GM10248 (cell line): Measurements from ENCODE around the gene CYP2E1.
"Not testable (repeated sequence)": the region's sequence is repeated elsewhere in the genome, so short reads cannot be mapped to it uniquely, and the experiment has no call there.

ENCODE experiments used
- CTCF ChIA-PET: fragments of 300-600 bp; sonication (Branson Sonifier 250); formaldehyde crosslinking; extraction: SDS; loops from one replicate; lab custom pipeline; 2021; ENCODE audit warnings: antibody characterized with exemption; lab: Yijun Ruan, JAX
- POLR2A ChIA-PET: fragments of 350-650 bp; sonication (Branson Sonifier 250); formaldehyde crosslinking; extraction: SDS; loops from one replicate; lab custom pipeline; 2020; ENCODE audit warnings: antibody characterized with exemption; lab: Yijun Ruan, JAX
- DNase-seq: peaks from one replicate; pipeline ENCODE4 v3.0.0; 2012; ENCODE audit errors: extremely low spot score
- TF ChIP-seq, protein P1 (sequence below): IDR thresholded peaks from 2 replicates; pipeline ENCODE4 v1.5.1; 2012; ENCODE audit warnings: mild to moderate bottlenecking, low read depth; ENCODE audit errors: extremely low read depth, missing control alignments, control extremely low read depth

CYP2E1 gene

DNA sequence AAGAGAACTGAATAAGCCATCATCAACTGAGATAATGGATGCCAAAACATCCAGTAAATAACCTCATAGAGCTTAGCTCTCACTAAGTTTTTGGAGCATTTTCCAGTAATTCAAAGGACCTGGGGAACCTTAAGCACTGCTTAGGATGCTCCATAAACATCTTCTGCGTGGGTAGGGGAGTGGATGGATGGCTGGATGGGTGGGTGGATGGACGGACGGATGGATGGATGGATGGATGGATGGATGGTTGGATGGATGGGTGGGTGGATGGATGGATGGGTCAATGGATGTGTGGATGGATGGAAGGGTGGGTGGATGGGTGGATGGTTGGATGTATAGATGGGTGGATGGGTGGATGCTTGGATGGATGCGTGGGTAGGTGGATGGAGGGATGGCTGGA is 9.0 kb downstream of the CYP2E1 start:
- POLR2A ChIA-PET = no interaction called here
- CTCF ChIA-PET = no interaction called here
- TF ChIP-seq, protein P1, sequence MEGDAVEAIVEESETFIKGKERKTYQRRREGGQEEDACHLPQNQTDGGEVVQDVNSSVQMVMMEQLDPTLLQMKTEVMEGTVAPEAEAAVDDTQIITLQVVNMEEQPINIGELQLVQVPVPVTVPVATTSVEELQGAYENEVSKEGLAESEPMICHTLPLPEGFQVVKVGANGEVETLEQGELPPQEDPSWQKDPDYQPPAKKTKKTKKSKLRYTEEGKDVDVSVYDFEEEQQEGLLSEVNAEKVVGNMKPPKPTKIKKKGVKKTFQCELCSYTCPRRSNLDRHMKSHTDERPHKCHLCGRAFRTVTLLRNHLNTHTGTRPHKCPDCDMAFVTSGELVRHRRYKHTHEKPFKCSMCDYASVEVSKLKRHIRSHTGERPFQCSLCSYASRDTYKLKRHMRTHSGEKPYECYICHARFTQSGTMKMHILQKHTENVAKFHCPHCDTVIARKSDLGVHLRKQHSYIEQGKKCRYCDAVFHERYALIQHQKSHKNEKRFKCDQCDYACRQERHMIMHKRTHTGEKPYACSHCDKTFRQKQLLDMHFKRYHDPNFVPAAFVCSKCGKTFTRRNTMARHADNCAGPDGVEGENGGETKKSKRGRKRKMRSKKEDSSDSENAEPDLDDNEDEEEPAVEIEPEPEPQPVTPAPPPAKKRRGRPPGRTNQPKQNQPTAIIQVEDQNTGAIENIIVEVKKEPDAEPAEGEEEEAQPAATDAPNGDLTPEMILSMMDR = no peak
- no peak for DNase-seq

DNA sequence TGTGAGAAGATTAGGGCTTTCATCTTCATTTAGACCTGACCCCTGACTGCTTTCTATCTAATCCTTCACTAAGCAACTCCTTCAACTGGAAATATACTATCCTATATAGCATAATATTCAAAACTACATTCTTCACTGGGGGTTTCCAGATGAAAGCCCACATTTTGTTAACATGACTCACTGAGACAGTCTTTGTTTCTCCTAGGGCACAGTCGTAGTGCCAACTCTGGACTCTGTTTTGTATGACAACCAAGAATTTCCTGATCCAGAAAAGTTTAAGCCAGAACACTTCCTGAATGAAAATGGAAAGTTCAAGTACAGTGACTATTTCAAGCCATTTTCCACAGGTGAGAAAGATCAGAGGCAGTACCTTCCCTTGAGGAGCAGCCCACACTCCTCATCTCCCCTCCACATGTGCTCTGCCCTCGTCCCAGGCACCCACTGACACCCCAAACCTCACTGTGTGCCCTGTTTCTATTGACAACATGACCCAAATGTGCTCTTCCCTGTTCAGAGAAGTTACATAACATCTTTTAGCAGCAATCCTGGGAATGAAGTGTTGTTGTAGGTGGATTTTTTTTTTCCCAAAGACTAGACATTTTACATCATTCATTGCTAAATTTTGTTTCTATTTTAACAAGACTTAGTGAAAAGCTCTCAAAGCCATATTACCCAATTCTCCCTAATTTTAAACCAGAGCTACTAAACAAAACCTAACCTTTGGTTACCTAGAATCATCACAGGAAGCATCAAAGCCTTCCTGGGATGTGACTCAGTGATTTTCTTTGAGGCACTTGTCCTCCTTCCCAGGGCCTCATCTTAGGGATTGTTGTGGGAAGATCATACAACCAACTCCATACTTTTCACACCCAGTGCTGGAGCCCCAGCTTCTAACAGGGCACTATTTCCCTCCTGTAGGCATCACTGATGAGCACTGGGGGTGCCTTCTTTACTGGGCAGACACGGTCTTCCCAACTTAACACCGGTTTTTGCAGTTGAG is 10.7 kb downstream of the CYP2E1 start:
- TF ChIP-seq, protein P1 = no peak
- ChIA-PET POLR2A (no interaction called here), CTCF (interaction anchor here (1.3 kb wide), 1 partner anchor 17 kb away, joined by 3 read pairs; no protein-coding TSS in a partner anchor)
- DNase-seq = no peak

DNA sequence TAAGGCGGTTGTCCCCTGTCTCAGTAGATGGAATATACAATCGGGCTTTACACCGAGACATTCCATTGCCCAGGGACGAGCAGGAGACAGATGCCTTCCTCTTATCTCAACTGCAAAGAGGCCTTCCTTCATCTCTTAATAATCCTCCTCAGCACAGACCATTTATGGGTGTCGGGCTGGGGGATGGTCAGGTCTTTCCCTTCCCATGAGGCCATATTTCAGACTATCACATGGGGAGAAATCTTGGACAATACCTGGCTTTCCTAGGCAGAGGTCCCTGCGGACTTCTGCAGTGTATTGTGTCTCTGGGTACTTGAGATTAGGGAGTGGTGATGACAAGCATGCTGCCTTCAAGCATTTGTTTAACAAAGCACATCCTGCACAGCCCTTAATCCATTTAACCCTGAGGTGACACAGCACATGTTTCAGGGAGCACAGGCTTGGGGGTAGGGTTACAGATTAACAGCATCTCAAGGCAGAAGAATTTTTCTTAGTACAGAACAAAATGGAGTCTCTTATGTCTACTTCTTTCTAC is 14.3 kb downstream of the CYP2E1 start:
- POLR2A ChIA-PET, DNase-seq: not testable (repeated sequence)
- CTCF ChIA-PET = interaction anchor here (1.0 kb wide), 1 partner anchor 8 kb away, joined by 3 read pairs; no protein-coding TSS in a partner anchor

DNA sequence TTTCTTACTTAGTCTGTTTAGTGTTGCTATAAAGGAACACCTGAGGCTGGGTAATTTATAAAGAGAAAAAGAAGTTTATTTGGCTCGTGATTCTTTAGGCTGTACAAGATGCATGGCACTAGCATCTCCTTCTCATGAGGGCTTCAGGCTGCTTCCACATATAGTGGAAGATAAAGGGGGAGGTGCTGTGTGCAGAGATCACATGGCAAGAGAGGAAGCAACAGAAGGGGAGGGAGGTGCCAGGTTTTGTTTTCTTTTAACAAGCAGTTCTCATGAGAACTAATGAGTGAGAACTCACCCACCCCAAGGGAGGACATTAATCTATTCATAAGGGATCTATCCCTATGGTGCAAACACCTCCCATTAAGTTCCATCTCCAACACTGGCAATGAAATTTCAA is 17.3 kb downstream of the CYP2E1 start:
- no peak for DNase-seq
- CTCF ChIA-PET = no interaction called here
- POLR2A ChIA-PET = no interaction called here
- TF ChIP-seq, protein P1 = no peak

DNA sequence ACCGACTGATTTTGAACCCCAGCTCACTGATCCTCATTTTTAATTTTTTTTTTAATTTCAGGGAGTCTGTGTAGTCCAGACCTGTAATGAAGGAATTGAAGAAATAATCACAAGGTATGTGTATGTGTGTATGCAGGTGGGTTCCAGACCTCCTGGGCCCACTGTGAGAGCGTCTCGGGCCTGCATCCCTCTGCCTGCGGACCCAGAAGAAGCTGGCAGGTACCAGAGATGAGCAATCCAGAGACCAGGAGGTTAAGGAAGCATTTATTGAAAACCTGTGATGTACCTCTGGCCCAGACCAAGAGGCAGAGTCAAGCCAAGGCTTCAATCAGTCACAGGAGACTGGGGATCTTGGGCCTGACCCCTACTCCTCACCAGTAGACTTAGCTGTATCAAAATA is 27.4 kb downstream of the CYP2E1 start:
- ChIA-PET CTCF (no interaction called here), POLR2A (no interaction called here)
- no peak for DNase-seq
- TF ChIP-seq, protein P1 = no peak

DNA sequence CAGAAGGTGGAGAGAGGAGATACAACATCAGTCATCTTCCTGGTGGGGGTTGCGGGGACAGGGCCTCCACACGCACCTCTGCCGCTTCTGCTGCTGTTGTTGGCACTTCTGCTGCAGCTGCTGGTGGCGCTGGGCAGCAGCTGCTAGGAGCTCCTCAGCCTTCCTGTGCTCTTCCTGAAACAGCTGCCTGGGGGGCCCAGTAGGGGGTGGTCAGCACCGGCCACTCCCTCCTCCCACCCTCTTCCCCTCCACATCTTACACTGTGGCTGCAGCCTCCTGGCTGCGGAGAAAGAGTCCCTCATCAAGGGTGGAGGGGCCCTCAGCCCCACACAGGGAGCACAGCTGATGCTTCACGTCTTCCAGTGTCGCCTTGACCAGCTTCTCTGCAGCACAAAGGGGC is 28.4 kb downstream of the CYP2E1 start:
- CTCF ChIA-PET = no interaction called here
- POLR2A ChIA-PET = no interaction called here
- TF ChIP-seq, protein P1 = no peak

DNA sequence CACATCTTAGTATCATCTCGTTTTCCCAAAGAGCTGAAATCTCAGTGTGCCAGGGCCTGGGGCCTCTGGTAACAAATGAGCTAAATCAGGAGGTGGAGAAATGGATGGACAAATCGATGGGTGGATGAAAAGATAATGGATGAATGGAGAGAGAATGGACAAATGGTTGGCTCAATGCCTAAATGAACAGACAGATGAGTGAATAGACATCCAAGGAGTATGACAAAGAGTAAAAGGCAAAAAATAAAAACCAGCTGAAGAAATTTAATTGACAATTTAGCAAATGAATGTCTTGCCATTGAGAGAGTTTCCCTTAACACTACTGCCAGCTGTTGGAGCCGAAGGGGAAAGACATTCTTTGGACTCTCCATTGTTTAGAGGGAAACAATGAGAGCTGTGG is 30.2 kb downstream of the CYP2E1 start:
- CTCF ChIA-PET = no interaction called here
- POLR2A ChIA-PET = no interaction called here
- TF ChIP-seq, protein P1 = no peak
- no peak for DNase-seq

More for the DNA sequence above, 28.4 kb downstream of the CYP2E1 start:
- no peak for DNase-seq
